Measurements from ENCODE around the gene SIDT1.
"Not testable (repeated sequence)": the region's sequence is repeated elsewhere in the genome, so short reads cannot be mapped to it uniquely, and the experiment has no call there.

The SIDT1 gene

GRCh38 chr3:113634782-113635474, 102.6 kb downstream of the SIDT1 start:
- DNase-seq (ENCODE audit: low read depth in 2 of 2): no peak

- DNase-seq (ENCODE audit: low read depth in 2 of 2): not testable (repeated sequence)
Observed at GRCh38 chr3:113636034-113636433, 103.7 kb downstream of the SIDT1 start.

GRCh38 chr3:113637756-113638155, 105.4 kb downstream of the SIDT1 start:
- DNase-seq (ENCODE audit: low read depth in 2 of 2): no peak

GRCh38 chr3:113638910-113639309, 106.6 kb downstream of the SIDT1 start:
- DNase-seq (ENCODE audit: low read depth in 2 of 2): no peak

GRCh38 chr3:113643583-113643982, 111.2 kb downstream of the SIDT1 start:
- DNase-seq (ENCODE audit: low read depth in 2 of 2): no peak

GRCh38 chr3:113648524-113648923, 116.2 kb downstream of the SIDT1 start:
- DNase-seq (ENCODE audit: low read depth in 2 of 2): no peak

- DNase-seq (ENCODE audit: low read depth in 2 of 2): no peak
Observed at GRCh38 chr3:113649174-113649845, 117.0 kb downstream of the SIDT1 start.

- no peak for DNase-seq (ENCODE audit: low read depth in 2 of 2)
Observed at GRCh38 chr3:113654310-113654709, 122.0 kb downstream of the SIDT1 start.

GRCh38 chr3:113654851-113655250, 122.5 kb downstream of the SIDT1 start:
- DNase-seq (ENCODE audit: low read depth in 2 of 2): no peak

- no peak for DNase-seq (ENCODE audit: low read depth in 2 of 2)
Observed at GRCh38 chr3:113658107-113658506, 125.8 kb downstream of the SIDT1 start.

GRCh38 chr3:113659101-113659541, 126.8 kb downstream of the SIDT1 start:
- DNase-seq (ENCODE audit: low read depth in 2 of 2): no peak

- DNase-seq (ENCODE audit: low read depth in 2 of 2): no peak
Observed at GRCh38 chr3:113659996-113660395, 127.6 kb downstream of the SIDT1 start.

GRCh38 chr3:113660458-113660857, 128.1 kb downstream of the SIDT1 start:
- DNase-seq (ENCODE audit: low read depth in 2 of 2): no peak

GRCh38 chr3:113660896-113661295, 128.5 kb downstream of the SIDT1 start:
- no peak for DNase-seq (ENCODE audit: low read depth in 2 of 2)

GRCh38 chr3:113662824-113663223, 130.5 kb downstream of the SIDT1 start:
- no peak for DNase-seq (ENCODE audit: low read depth in 2 of 2)

- no peak for DNase-seq (ENCODE audit: low read depth in 2 of 2)
Observed at GRCh38 chr3:113663324-113663750, 131.0 kb downstream of the SIDT1 start.

GRCh38 chr3:113663761-113664160, 131.4 kb downstream of the SIDT1 start:
- DNase-seq (ENCODE audit: low read depth in 2 of 2): no peak

GRCh38 chr3:113664523-113665094, 132.3 kb downstream of the SIDT1 start:
- no peak for DNase-seq (ENCODE audit: low read depth in 2 of 2)

GRCh38 chr3:113668015-113668414, 135.7 kb downstream of the SIDT1 start:
- no peak for DNase-seq (ENCODE audit: low read depth in 2 of 2)

GRCh38 chr3:113673593-113673992, 141.2 kb downstream of the SIDT1 start:
- no peak for DNase-seq (ENCODE audit: low read depth in 2 of 2)

- no peak for DNase-seq (ENCODE audit: low read depth in 2 of 2)
Observed at GRCh38 chr3:113676261-113676660, 143.9 kb downstream of the SIDT1 start.

GRCh38 chr3:113677737-113678136, 145.4 kb downstream of the SIDT1 start:
- DNase-seq (ENCODE audit: low read depth in 2 of 2): no peak

- no peak for DNase-seq (ENCODE audit: low read depth in 2 of 2)
Observed at GRCh38 chr3:113678773-113679172, 146.4 kb downstream of the SIDT1 start.
